K562 (cell line): ENCODE results near the gene FBXW10B. TPM values are rescaled to one million over a fixed set of nuclear protein-coding genes. Genes with fewer than 3 reads are reported as not detected.
A peak's percentile ranks its signal among the peaks of the same experiment; 100 is the strongest.
"Not testable (repeated sequence)": the region's sequence is repeated elsewhere in the genome, so short reads cannot be mapped to it uniquely, and the experiment has no call there.

Source experiments
- ATAC-seq: fragments of 200-7000 bp; cut with Tn5 transposase; 3 replicates; pipeline ENCODE4 v1.9.1; 2020; ENCODE audit warnings: moderate library complexity
- BruUV-seq: library from RNA; stranded (reverse); fragments of 400-500 nt; replicated peaks from 2 replicates; lab custom pipeline; 2021; lab: Mats Ljungman, UMichigan
- CTCF ChIA-PET: fragments of 300-600 bp; formaldehyde crosslinking; extraction: SDS; loops from one replicate; lab custom pipeline; 2021; ENCODE audit warnings: low intra/inter-chr PET ratio; lab: Yijun Ruan, JAX
- POLR2A ChIA-PET: fragments of 300-600, 350-650 bp; sonication (Branson Sonifier 250); formaldehyde crosslinking; extraction: SDS; loops from one replicate; lab custom pipeline; 2021; ENCODE audit warnings: antibody characterized with exemption, inconsistent platforms; lab: Yijun Ruan, JAX
- DNase-seq, 4 experiments: peaks; one replicate each; pipeline versions ENCODE4 v3.0.0 to v3.0.0-alpha.2; 2011 to 2018; ENCODE audit warnings: low spot score in 3 of 4, mixed read lengths in 3 of 4; ENCODE audit errors: extremely low read depth in 1 of 4
- FAIRE-seq: peaks from 2 replicates; lab custom pipeline; 2011; peaks lifted over from hg19 to GRCh38; lab: Jason Lieb, UNC
- H2AFZ ChIP-seq: 2 replicates; pipeline ENCODE4 v1.6.0; 2011; ENCODE audit warnings: low read depth, low read length, control low read depth, inconsistent platforms
- H3K27ac ChIP-seq: fragments of 200-600 bp; 3 replicates; pipeline ENCODE4 v1.8.0; 2011; ENCODE audit warnings: low read depth, mild to moderate bottlenecking, control low read depth, inconsistent platforms, low read length, moderate library complexity, mixed read lengths; ENCODE audit errors: extremely low read depth
- H3K27me3 ChIP-seq, 2 experiments: fragments of 300-600 bp in 1 of 2; 2 replicates in 1 of 2; 3 replicates in 1 of 2; pipeline versions ENCODE4 v1.6.0 to v1.8.0; 2011; ENCODE audit warnings: inconsistent platforms in 2 of 2, low read length in 2 of 2, mild to moderate bottlenecking in 1 of 2, mixed read lengths in 1 of 2, moderate library complexity in 1 of 2; ENCODE audit not compliant: control insufficient read depth in 2 of 2, insufficient read depth in 2 of 2
- H3K36me3 ChIP-seq: fragments of 300-600 bp; 3 replicates; pipeline ENCODE4 v1.8.0; 2011; ENCODE audit warnings: mild to moderate bottlenecking, low read length, inconsistent platforms; ENCODE audit not compliant: control insufficient read depth, insufficient read depth
- H3K4me1 ChIP-seq, 2 experiments: fragments of 200-600 bp in 1 of 2; replicated peaks in 1 of 2; 2 replicates in 1 of 2; 3 replicates in 1 of 2; pipeline versions ENCODE4 v1.5.1 to v1.8.0; 2011; ENCODE audit warnings: inconsistent platforms in 2 of 2, low read length in 2 of 2, mild to moderate bottlenecking in 1 of 2, mixed read lengths in 1 of 2, moderate library complexity in 1 of 2; ENCODE audit not compliant: control insufficient read depth in 2 of 2, insufficient read depth in 2 of 2
- H3K4me2 ChIP-seq: 2 replicates; pipeline ENCODE4 v1.6.1; 2011; ENCODE audit warnings: low read length, control low read depth, inconsistent platforms, mixed read lengths; ENCODE audit not compliant: insufficient read depth
- H3K4me3 ChIP-seq: fragments of 200-600 bp; sonication (generic), shearing (Covaris generic); 2 replicates; pipeline ENCODE4 v1.5.1; 2016; ENCODE audit warnings: control low read depth, inconsistent platforms
- H3K79me2 ChIP-seq: fragments of 200-600 bp; 3 replicates; pipeline ENCODE4 v1.8.0; 2011; ENCODE audit warnings: low read length, inconsistent platforms; ENCODE audit not compliant: control insufficient read depth, insufficient read depth
- H3K9ac ChIP-seq, 2 experiments: 2 replicates each; pipeline versions ENCODE4 v1.6.0 to v1.6.1; 2011; ENCODE audit warnings: low read depth in 2 of 2, low read length in 2 of 2, control low read depth in 1 of 2, inconsistent platforms in 1 of 2, mild to moderate bottlenecking in 1 of 2, mixed read lengths in 1 of 2; ENCODE audit not compliant: insufficient read depth in 1 of 2
- H3K9me1 ChIP-seq: one replicate; pipeline ENCODE4 v1.6.0; 2011; ENCODE audit warnings: inconsistent platforms, mild to moderate bottlenecking, low read length, moderate library complexity; ENCODE audit not compliant: control insufficient read depth, insufficient read depth
- H3K9me3 ChIP-seq: replicated peaks from 2 replicates; pipeline ENCODE4 v1.5.1; 2011; ENCODE audit warnings: low read depth, low read length, inconsistent platforms; ENCODE audit not compliant: control insufficient read depth, insufficient read depth
- H4K20me1 ChIP-seq: replicated peaks from 2 replicates; pipeline ENCODE4 v1.6.1; 2011; ENCODE audit warnings: low read length, inconsistent platforms, mixed read lengths; ENCODE audit not compliant: control insufficient read depth, insufficient read depth
- ATF4 ChIP-seq: fragments of 450-650 bp; formaldehyde crosslinking; IDR thresholded peaks from 2 replicates; pipeline ENCODE4 v1.4.0; 2022; ENCODE audit warnings: mild to moderate bottlenecking, moderate library complexity
- CBFA2T3 ChIP-seq: fragments of 450-650 bp; IDR thresholded peaks from 2 replicates; pipeline ENCODE4 v1.6.1; 2017
- CCNT2 ChIP-seq: IDR thresholded peaks from 2 replicates; pipeline ENCODE4 v1.6.1; 2011; ENCODE audit warnings: borderline replicate concordance, low read depth, mild to moderate bottlenecking, moderate library complexity, mixed read lengths, low read length; ENCODE audit not compliant: insufficient read length; ENCODE audit errors: extremely low read depth
- CHAMP1 ChIP-seq: fragments of 450-650 bp; IDR thresholded peaks from 2 replicates; pipeline ENCODE4 v1.6.1; 2016; ENCODE audit warnings: mild to moderate bottlenecking
- EGR1 ChIP-seq: fragments of 450-650 bp; conservative IDR thresholded peaks from 2 replicates; pipeline ENCODE4 v1.6.1; 2017; ENCODE audit warnings: mild to moderate bottlenecking
- ESRRA ChIP-seq: fragments of 450-650 bp; IDR thresholded peaks from 2 replicates; pipeline ENCODE4 v1.6.1; 2014; ENCODE audit warnings: low read depth, mild to moderate bottlenecking, moderate library complexity, borderline replicate concordance
- NCOA1 ChIP-seq: fragments of 450-650 bp; IDR thresholded peaks from 2 replicates; pipeline ENCODE4 v1.6.1; 2016; ENCODE audit warnings: low read depth
- NFIC ChIP-seq: fragments of 450-650 bp; IDR thresholded peaks from 2 replicates; pipeline ENCODE4 v1.6.1; 2017; ENCODE audit warnings: mild to moderate bottlenecking, inconsistent platforms
- NFXL1 ChIP-seq: fragments of 450-650 bp; formaldehyde crosslinking; IDR thresholded peaks from 2 replicates; pipeline ENCODE4 v1.4.0; 2021; ENCODE audit warnings: mild to moderate bottlenecking
- NR1H2 ChIP-seq: sonication (generic); formaldehyde crosslinking; IDR thresholded peaks from 2 replicates; pipeline ENCODE4 v1.4.0; 2020; ENCODE audit warnings: mild to moderate bottlenecking, missing genetic modification reagents
- POLR2AphosphoS2 ChIP-seq: IDR thresholded peaks from 2 replicates; pipeline ENCODE4 v1.6.1; 2012; ENCODE audit warnings: low read length, improper control_type of control experiment
- POU5F1 ChIP-seq: fragments of 150-350 bp; IDR thresholded peaks from 2 replicates; pipeline ENCODE4 v1.6.1; 2014; ENCODE audit warnings: borderline replicate concordance, low read length, low read depth, mild to moderate bottlenecking; ENCODE audit not compliant: partially characterized antibody
- PRPF4 ChIP-seq: fragments of 200-400 bp; formaldehyde crosslinking; IDR thresholded peaks from one replicate; pipeline ENCODE4 v1.6.1; 2017; ENCODE audit warnings: low read length, low read depth, mild to moderate bottlenecking; ENCODE audit not compliant: insufficient read depth, poor library complexity, severe bottlenecking
- WGBS: fragments of 100-300 bp; shearing (Covaris generic); methylation state at CpG from one replicate; pipeline ENCODE4 v1.1.6; 2016; ENCODE audit warnings: low coverage, mixed read lengths; ENCODE audit not compliant: insufficient coverage; ENCODE audit errors: missing lambda C conversion rate; 5-methylcytosine and 5-hydroxymethylcytosine counted together
- in situ Hi-C: fragments of 300-500 bp; cut with MboI; formaldehyde crosslinking; loops from 4 replicates; pipeline ENCODE4 v1.15.0; 2018; ENCODE audit warnings: inconsistent platforms, mixed read lengths
- intact Hi-C: fragments of 100-400 bp; cut with micrococcal nuclease; formaldehyde crosslinking; loops from 2 replicates; pipeline ENCODE4 v1.14.2; 2022
- polyA plus RNA-seq, 8 experiments: library from polyadenylated mRNA; depleted of rRNA in 4 of 8; stranded (reverse) in 5 of 8; unstranded in 3 of 8; fragments of >200 nt; fragmentation: Nextera tagmentation in 2 of 8; fragmentation: Illumina TruSeq in 1 of 8; extraction: Ambion mirVana in 2 of 8; extraction: Trizol in 1 of 8; gene quantifications; 2 replicates each; pipeline versions ENCODE4 v1.2.1 to v1.2.3, GENCODE V29; 2011 to 2014; ENCODE audit warnings: inconsistent platforms in 1 of 8, missing spikeins in 1 of 8
- total RNA-seq, 7 experiments: library from RNA; depleted of rRNA in 6 of 7; stranded (reverse); fragments of >200 nt in 6 of 7; fragmentation: Illumina TruSeq in 2 of 7; extraction: Trizol in 2 of 7; gene quantifications; 2 replicates each; pipeline versions ENCODE4 v1.2.1 to v1.2.3, GENCODE V29; 2011 to 2021; ENCODE audit warnings: low replicate concordance in 1 of 7

The FBXW10B gene
- total and polyA plus RNA-seq, 9 of the 15 experiments (the other 6 are each of a cell fraction or from before 2014, with no cell fraction given), result 0.11 to 0.33 (median 0.16) TPM; not detected in 5

GRCh38 chr17:15648386-15648785, 28.9 kb upstream of the FBXW10B start (continued):
- peak; percentile 83 for TF ChIP-seq ESRRA
- no peak for TF ChIP-seq CCNT2
- TF ChIP-seq CBFA2T3, result 0 out of 2 replicates have a peak, but pooled peaks have one; percentile 58
- no peak for TF ChIP-seq NCOA1
- no peak for TF ChIP-seq POU5F1
- TF ChIP-seq NFXL1 (CRISPR knock-in tag), result no peak
- no peak for TF ChIP-seq CHAMP1
- TF ChIP-seq NR1H2 (CRISPR knock-in tag), result no peak
- TF ChIP-seq NFIC, result no peak
- no peak for TF ChIP-seq PRPF4
- TF ChIP-seq ATF4 (CRISPR knock-in tag), result no peak
- TF ChIP-seq POLR2AphosphoS2, result no peak
- peak; percentile 26; the same call in 1 of the 2 replicates for TF ChIP-seq EGR1

GRCh38 chr17:15645942-15646312, 26.4 kb upstream of the FBXW10B start:
- CTCF ChIA-PET, H3K36me3 ChIP-seq, POLR2A ChIA-PET, in situ Hi-C loops, H3K9me1 ChIP-seq, BruUV-seq, H3K4me2 ChIP-seq, H4K20me1 ChIP-seq, H3K4me1 ChIP-seq, intact Hi-C loops, FAIRE-seq, H3K4me3 ChIP-seq, H3K27me3 ChIP-seq, H3K9me3 ChIP-seq, DNase-seq, ATAC-seq, H2AFZ ChIP-seq, H3K27ac ChIP-seq, H3K79me2 ChIP-seq, H3K9ac ChIP-seq: not testable (repeated sequence)
- WGBS, result 83% methylated on average over 1 of the region's 5 CpGs
